SU-DHL-6 (cell line): ENCODE measurements around the gene DDX10.

Source experiments
- CTCF ChIP-seq: fragments of 200-600 bp; sonication (generic); IDR thresholded peaks from one replicate; pipeline ENCODE4 v1.5.1; 2017; ENCODE audit warnings: antibody characterized with exemption, mild to moderate bottlenecking, low read length, moderate library complexity; ENCODE audit not compliant: insufficient read depth, poor library complexity, severe bottlenecking
- EZH2phosphoT487 ChIP-seq: fragments of 200-600 bp; sonication (generic), shearing (Covaris generic); conservative IDR thresholded peaks from 2 replicates; pipeline ENCODE4 v1.6.1; 2018; ENCODE audit warnings: mild to moderate bottlenecking, antibody characterized with exemption, low read length, moderate library complexity, mixed read lengths

- TF ChIP-seq CTCF = no peak
- TF ChIP-seq EZH2phosphoT487 = no peak
Measured at GRCh38 chr11:108913204-108913603, 248.3 kb downstream of the DDX10 start.
